Stimulated activated CD4-positive, alpha-beta T cell treated with anti-CD3 and anti-CD28 coated beads, Interleukin-4, amount 100 ng/mL, for 24 hours (primary cell): ENCODE data around the gene C1QTNF1.
A peak's percentile ranks its signal among the peaks of the same experiment; 100 is the strongest.

Source experiments
- DNase-seq: peaks from one replicate; pipeline ENCODE4 v3.0.0-alpha.2; 2020

Gene C1QTNF1

DNA sequence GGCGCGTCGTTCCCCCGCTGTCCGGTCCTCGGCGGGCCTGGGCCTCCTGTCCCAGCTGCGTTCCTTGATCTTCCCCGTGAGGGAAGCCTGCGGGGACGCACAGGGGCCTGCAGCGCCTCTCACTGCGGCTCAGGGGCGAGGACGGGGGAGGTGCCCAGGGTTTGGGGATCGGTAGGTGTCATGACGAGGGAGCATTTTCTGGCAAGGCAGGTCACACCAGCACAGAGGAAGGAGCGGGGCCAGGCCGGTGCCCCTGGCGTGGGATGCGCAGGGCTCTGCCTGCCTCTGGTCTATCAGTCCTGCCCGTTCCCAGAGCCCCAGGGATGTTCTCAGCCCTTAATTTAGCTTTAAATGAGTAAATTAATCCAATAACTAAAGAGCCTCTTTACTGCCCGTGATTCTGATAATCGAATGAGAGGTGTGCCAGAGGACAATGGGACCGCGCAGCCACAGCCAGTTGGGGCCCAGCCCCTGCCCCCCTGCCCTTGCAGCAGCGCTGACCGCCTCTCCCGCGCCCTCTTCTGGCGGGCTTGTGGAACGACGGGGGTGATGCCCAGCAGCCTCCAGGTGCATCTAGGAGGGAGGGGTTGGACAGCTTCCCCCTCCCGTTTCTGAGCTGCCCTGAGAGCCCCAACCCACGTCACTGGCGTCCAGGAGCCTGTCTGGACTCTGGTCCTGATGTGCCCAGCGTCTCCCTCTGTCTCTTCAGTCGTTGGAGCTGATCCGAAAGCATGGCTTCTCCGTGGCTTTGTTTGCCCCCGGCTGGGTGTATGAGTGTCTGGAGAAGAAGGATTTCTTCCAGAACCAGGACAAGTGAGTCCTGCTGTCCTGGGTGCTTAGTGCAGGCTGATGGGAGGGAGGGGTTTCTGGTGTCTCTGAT is 58.6 kb downstream of the C1QTNF1 start:
- DNase-seq, result peak; percentile 55

DNA sequence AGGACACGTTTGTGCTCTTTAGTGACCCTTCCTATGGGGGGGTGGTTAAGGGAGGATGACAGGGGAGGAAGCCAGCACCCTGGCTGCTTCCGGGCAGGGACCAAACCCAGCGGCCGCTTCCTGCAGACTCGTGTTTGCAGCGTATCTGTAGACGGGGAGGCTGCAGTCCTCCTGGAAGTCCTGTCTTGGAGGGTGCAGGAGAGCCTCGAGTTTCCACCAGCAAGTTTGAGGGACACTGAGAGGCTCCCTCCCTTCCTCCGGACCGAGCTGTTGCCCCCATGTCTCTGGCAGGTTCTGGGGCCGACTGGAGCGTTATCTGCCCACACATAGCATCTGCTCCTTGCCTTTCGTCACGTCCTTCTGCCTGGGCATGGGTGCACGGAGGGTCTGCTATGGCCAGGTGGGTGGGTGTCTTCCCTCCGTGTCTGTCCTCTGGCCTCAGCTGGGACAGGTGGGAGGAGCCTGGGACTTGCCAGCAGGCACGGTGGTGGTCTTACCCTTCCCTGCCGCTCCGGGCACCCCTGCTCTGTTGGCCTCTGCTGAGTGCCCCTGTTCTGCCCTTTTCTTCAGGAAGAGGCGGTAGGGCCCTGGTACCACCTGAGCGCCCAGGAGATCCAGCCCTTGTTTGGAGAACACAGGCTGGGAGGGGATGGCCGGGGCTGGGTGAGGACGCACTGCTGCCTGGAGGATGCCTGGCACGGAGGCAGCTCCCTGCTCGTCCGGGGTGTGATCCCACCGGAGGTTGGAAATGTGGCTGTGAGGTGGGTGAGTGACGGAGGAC is 59.4 kb downstream of the C1QTNF1 start:
- DNase-seq, result no peak

DNA sequence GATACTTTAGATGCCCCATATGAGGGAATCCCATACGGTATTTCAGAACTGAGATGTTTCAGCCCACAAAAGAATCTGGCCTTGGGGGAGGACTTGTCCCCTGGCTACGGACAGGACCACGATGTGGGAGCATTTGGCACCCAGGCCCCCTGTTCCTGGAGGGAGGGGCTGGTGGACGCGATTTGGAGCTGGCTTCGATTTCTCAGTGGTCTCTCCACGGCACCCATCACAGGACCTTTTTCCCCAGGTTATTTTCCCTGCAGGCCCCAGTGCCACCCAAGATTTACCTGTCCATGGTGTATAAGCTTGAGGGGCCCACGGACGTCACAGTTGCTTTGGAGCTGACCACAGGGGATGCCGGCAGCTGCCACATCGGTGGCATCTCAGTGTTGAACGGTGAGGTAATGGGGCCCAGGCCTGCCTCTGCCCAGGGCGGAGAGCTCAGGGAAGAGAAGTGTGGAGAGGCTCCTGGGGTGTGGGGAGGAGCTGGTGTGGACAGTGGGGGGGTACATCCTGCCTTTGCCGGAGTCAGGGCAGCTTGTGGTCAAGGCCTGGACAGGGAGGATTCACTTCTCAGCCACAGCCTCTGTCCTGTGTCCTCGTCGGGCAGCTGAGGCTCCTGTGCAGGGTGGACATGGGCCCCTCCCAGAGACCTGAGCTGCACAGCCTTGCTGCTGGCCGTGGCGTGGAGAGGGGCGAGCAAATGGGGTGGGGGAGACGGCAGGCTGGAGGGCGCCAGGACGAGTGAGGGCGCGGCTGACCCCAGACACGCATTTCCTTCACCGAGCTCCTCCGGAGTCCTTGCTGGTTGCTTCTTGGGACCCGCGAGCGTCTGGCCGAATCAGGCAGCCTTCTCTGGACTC is 60.6 kb downstream of the C1QTNF1 start:
- DNase-seq, result no peak

DNA sequence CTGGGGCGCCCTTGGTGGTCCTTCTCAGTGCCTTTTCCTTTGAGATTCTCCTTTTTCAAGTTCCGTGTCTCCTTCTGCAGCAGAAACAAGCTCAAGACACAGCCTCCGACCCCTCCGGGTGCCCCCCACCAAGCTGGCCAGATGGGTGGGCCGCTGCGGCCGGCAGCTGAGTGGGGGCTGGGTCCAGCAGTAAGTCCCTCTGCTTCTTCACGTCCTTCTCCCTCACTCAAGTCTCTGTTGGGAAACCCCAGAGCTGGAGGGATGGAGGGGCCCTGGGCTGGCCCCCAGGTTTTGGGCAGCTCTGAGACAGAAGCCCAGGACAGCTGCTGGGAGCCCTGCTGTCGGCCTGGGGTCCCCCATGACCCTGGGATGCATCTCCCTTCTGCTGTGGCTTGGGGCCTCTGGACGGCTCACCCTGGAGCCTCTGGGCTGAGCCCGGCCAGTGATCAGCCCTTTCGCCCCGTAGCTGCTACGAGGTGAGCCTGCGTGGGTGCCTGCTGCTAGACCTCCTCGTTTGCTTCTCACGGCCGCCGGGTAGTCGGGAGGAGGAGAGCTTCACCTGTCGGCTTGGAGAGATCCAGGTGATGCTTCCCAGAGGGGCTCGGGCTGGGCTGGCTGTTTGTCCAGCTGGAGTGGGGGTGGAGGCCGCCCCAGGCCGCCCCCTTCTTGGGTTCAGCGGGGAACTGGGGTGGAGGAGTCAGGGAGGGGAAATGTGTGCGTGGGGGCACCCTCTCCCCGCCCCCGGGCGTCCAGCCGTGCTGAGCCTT is 61.4 kb downstream of the C1QTNF1 start:
- DNase-seq, result no peak

DNA sequence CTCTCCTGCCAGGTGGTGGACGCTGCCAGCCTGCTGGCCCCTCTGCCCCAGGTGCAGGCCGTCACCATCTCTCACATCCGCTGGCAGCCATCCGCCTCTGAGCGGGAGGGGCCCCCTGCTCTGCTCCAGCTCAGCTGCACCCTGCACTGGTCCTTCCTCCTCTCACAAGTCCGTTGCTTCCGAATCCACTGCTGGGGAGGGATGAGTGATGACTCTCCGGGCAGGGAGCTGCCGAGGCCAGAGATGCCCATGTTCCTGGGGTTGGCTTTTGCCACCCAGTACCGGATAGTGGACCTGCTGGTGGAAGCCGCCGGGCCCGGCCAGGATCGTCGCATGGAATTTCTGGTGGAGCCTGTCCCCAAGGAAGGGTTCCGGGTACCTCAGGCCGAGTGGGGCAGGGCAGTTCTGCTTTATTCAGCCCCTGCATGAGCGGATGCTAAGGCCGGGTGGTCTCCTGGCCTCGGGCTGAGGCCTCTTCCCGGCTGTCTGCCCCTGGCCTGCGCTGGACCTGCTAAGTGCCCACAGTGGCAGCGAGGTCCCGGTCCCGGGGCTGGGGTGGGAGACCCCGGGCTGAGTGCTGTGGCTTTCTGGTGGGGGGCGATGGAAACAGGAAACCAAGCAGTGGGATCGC is 62.1 kb downstream of the C1QTNF1 start:
- DNase-seq, result no peak

DNA sequence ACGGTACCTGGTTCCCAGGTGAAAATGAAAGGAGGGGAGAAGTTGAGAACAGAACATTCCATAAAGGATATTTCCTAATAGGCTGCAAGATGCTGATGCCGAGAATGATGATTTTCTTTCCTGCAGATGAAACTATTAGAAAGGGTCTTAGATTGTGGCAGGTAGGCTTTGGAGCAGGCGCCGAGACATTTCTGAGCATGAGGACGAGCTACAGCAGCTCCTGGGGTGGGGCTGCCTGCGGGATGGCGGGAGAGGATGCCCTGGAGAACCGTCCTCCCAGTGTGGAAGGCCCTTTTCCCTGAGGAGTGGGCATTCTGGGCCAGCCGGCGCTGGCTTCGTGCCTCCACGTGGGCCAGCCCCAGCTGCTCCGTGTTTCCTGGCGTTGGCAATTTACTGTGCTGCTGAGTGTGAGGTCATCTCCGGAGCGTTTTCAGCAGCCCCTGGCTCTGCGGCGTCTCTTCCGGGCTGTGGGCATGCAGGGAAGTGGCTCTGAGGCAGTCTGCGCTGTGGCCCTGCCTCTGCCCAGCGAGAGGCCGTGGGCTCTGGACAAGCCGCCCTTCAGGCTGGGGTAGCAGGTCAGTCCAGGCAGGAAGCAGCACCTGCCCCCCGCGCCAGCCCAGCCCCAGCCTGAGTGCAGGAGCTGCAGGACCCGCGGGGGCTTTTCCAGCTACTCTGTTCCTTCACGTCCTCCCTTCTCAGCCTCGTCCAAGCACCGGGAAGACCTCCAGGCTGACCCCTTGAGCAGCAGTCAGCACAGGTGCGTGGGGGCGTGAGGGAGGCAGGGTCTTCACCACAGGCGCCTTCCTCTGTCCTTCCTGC is 62.8 kb downstream of the C1QTNF1 start:
- DNase-seq, result no peak

DNA sequence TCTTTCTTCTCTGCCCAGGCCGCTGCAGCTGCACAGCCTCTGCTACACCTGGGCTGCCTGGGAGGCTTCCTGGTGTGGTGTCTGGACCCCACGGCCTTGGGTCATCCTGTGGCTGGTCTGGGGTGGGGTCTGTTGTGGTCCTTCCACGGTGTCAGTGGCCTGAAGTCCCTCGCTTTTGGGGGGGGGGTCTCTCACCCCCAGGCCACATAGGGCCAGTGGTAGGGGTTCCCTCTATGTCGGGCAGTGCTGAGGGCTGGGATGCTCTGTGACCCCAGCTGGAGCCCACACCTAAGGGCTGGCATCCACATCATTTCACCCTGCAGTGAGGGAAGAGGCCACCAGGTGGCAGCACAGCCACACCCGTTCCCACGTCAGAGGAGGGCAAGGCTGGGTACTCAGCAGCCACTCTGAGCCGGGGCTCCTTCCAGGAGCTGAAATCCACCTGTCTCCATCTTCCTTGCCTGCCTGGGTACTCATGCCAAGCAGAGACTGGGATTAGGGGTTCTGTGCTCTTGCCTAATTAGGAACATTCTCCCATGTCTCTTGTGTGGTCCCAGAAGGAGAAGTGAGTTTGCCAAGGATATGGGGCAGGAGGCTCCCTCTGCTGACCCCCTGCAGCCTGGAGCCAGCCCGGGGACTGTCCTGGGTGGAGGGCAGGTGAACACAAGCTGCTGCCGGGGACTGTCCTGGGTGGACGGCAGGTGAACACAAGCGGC is 63.6 kb downstream of the C1QTNF1 start:
- peak; percentile 79 for DNase-seq

DNA sequence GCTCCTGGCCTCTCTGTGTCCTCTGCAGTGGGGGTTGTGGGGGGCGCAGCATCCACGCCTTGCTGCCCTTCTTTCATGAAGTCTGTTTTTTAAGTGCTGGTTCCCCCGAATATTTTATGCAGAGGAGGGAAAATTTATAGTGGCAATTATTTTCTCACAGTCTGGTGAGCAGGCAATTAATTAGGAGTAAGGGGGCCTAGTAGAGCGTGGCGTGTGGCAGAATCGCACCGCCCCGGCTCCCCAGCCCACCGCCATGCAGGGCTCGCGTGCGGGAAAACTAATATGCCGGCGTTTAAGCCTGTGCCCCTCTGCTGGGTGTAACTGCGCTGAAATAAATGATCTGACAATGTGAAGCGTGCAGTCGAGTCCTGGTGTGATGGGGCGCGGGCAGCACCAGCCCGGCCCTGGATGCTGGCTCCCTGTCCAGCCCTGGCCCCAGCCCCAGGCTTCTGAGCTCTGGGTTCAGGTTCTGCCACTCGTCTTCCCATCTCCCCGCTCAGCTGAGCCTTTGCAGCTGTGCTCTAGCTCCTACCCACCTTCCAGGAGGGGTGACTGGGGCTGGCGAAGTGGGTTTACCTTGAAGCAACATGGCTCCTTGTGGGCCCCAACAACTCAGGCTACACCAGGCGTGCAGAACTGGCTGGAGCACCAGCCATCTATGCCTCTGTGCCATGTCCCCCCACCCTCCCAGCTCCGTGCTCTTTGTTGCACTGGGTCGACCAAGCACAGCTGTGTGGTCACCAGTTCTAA is 64.5 kb downstream of the C1QTNF1 start:
- DNase-seq, result no peak

DNA sequence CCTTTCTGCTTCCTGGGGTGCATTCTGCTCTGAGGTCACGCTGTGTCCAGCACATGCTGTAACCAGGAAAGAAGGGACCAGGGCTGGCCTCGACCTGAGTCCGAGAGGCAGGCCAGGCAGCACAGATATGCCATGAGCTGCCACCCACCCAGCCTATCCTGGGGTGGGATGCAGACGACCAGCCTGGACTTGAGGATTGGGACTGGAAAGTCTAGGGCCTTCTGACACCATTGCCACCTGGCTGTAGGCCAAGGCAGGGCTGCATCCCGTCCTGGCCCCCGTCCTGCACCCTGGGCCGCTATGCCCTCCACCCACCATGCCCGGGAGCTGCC is 65.0 kb downstream of the C1QTNF1 start:
- no peak for DNase-seq

DNA sequence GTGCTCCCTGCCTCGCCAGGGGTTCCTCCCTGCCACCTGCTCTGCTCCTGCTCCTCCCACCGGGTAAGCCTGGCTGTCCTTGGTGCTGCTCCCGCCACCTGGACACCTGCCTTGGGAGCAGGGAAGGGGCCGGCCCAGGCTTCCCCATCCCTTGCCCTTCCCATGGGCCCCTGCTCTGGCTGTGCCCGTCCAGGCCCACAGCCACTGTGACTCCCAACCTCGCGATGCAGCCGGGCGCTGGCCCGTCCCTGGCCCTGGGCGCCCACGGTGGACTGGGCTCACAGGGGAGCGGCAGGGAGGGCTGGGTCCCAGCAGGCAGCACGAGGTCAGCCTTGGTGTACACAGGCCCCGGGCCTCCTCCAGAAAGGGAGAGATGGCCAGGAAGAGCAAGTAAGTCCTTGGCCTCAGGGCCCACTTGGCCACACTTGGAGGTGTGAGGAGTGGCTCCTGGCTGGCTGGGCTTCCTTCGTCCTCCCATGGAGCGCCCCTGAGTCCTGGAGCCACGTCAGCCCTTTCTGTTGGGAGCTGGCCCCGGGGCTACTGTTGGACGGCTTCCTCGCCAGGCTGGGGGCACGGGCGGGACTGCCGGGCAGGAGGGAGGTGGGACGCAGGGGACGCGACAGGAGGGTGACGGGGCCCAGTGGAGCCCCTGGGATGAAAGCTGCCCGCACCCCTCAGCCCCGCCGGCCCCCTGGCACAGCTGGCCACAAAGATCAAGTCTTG is 65.9 kb downstream of the C1QTNF1 start:
- no peak for DNase-seq

DNA sequence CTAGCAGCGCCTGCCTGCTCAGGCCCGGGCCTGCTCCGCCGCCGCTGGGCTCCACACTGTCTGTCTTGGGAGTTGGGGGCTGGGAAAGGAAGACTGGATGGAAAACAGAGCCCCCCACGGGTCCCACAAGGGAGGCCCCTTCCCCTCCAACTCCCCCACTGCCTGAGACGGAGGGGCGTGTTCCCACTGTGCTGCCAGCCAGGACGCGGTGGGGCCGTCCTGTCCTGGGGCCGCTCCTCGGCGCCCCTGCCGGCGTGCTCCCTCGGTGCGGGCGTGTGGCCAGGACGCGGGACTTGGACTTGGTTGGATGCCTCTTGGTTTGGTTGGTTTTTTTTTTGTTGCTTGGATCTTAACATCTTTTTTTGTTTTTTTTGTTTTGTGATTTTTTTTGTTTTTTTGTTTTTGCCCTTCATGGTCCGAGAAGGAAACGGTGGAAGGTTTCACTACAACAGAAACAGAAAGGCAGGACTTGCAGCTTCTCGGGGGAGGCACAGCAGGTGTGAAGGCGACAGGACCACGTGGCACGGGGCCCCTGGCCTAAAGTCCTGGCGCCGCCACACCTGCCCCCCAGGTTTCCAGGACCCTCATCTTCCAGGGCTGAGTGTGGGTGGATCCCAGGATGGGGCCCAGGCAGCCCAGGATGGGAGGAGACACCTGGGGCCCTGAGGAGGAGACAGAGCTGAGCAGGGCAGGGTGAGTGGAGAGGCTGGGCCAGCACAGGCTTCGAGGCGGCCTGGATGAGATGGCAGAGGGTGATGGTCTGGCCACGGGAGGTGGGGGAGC is 66.7 kb downstream of the C1QTNF1 start:
- DNase-seq, result no peak

DNA sequence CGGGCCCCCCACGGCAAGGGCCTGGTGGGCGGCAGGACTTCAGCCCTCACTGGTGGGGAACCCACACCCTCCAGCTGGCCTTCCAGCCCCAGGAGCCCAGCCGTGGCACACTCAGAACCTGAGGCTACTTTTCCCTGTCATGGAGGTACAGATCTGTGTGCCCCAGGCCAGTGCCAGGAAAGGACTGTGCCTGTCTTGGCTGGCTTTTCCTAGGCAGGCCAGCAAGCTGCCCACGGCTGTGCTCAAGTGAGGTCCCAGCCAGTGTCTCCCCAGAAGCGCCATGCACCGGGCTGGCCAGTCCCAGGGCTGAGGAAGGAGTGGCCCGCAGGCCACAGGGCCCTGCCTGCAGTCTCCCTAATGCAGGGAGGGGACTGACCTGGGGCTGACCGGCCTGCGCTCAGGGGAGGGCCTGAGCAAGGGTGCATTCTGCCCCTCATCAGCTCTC is 67.3 kb downstream of the C1QTNF1 start:
- no peak for DNase-seq

DNA sequence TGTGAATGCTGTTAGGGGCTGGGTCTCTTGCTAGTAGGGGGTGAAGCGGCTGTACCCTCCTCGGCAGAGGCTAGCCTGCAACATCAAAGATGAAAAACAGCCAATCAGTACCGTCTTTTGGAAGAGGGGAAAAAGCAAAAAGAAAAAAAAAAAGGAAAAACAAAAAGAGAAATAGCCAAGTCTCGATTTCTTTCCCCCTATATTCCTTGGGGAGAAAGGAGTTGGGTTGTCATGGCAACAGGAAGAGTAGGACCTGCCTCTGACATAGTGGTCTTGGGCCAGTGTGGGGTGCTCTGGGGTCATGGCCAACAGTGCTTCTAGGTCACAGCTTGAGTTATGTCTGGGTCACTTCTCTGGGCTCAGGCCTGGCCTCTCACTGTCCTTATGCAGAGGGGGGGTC is 68.6 kb downstream of the C1QTNF1 start:
- no peak for DNase-seq

DNA sequence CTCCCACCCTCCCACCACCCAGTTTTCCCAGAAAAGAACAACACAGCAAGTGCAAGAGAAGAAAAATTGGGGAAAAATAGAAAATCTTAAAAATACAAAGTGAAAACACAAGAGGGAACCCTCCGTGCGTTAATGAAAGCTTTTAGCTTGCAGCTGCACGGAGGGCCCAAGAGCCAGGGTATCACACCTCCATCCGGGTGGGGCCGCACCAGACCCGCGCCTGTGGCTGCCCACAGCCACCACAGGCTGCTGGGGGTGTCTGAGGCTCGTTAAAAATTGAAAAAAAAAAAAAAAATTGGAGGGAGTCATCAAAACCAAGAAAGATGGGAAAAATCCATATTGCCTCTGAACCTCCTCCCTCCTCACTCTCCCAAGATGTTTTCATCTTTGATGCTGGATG is 69.3 kb downstream of the C1QTNF1 start:
- DNase-seq, result no peak

DNA sequence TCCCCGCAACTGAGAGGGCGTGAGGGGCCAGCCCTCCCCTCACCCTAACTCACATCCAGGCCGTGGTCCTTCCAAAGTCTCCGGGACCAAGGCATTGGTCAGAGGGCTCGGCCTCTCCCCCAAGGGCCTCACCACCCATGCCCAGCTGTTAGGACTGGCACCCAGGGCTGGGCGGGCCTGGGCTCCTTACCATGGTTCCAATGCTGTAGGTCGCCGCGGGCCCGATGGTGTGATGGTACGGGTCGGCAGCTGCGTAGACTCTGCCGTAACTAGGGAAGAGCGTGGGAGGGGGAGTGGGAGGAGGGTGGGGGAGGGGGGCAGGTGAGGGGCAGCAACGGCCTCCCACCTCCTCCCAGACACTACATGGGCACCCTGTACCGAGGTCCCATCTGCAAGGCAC is 70.3 kb downstream of the C1QTNF1 start:
- DNase-seq, result no peak

DNA sequence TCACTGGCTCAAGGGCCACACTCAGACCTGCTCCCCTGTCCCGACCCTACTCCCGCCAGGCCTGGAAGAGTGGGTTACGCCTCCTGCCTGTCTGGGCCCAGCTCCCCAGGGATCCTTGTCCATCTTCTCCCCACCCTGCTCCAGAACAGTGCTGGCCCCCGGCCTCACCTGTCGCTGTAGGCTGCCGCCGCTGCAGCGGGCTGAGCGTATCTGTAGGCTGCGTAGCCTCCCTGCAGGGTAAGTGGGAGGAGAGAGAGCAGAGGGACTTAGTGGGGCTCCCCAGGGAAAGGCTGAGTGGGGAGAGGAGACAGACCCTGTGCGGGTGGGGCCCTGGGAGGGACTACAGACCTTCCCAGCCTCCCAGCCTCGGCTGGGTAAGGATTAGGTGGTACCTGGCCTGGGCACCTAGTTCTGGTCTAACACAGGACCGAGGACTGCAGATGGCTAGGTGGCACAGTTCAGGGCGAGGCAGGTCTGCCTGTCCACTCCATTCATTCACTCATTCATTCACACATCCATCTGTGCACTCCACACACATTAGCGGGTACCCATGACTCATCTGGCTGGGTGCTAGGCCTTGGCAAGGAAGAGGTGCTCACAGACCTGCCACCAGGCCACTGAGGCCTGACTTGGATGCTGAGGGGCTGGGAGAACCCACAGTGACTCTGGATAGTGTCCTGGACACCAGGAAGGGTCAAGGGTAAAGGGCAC is 71.5 kb downstream of the C1QTNF1 start:
- DNase-seq, result no peak

DNA sequence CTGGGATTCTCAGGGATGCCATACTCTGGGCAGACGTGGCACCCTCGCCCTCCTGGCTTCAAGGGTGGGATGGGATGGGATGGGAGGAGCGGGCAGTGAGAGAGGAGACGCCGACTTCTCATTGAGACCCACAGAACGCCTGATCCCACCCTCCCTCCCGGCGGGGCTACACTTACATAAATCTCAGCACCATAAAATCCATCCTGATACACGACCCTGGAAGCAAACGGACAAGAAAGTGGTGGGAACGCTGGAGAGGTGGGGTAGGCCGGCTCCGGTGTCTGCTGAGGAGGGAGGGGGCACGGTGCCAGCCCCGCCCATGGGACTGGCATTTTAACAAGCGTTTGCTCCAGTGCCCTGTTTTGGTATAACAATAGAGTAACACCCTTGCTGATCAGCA is 72.5 kb downstream of the C1QTNF1 start:
- DNase-seq, result no peak
